Heart left ventricle (tissue), 16 donors: ENCODE data around the gene DNAJB6. TPM values are rescaled to one million over a fixed set of nuclear protein-coding genes. Genes with fewer than 3 reads are reported as not detected.

Experiments
- ATAC-seq, 4 donors: fragments of 200-7000 bp; cut with Tn5 transposase; one replicate each; pipeline ENCODE4 v1.9.1; 2020 to 2022; ENCODE audit warnings: moderate library complexity in 4 of 4, mild to moderate bottlenecking in 3 of 4, moderate number of reproducible peaks in 1 of 4
- DNase-seq, 5 donors: peaks; one replicate each; pipeline ENCODE4 v3.0.0-alpha.2; 2020
- H3K27ac ChIP-seq, 12 donors: fragments of 200-600 bp; sonication (generic) in 4 of 12; one replicate each; pipeline versions ENCODE4 v1.5.0 to v1.8.0; 2016 to 2022; ENCODE audit warnings: mild to moderate bottlenecking in 2 of 12
- H3K27me3 ChIP-seq, 9 donors: fragments of 200-600 bp; sonication (generic) in 2 of 9; one replicate each; pipeline versions ENCODE4 v1.5.1 to v1.8.0; 2016 to 2022; ENCODE audit warnings: mild to moderate bottlenecking in 3 of 9
- H3K36me3 ChIP-seq, 9 donors: fragments of 200-600 bp; sonication (generic) in 2 of 9; one replicate each; pipeline versions ENCODE4 v1.5.0 to v1.8.0; 2018 to 2022; ENCODE audit warnings: mild to moderate bottlenecking in 2 of 9
- H3K4me1 ChIP-seq, 12 donors: fragments of 200-600 bp; sonication (generic) in 4 of 12; one replicate each; pipeline versions ENCODE4 v1.5.0 to v1.8.0; 2016 to 2022; ENCODE audit warnings: mild to moderate bottlenecking in 3 of 12
- H3K4me3 ChIP-seq, 12 donors: fragments of 200-600 bp; sonication (generic) in 4 of 12; one replicate each; pipeline versions ENCODE4 v1.5.0 to v1.8.0; 2017 to 2022; ENCODE audit warnings: mild to moderate bottlenecking in 9 of 12, moderate library complexity in 4 of 12
- H3K9me3 ChIP-seq, 12 donors: fragments of 200-600 bp; sonication (generic) in 4 of 12; one replicate each; pipeline versions ENCODE4 v1.5.0 to v1.8.0; 2016 to 2022; ENCODE audit warnings: mild to moderate bottlenecking in 1 of 12
- POLR2A ChIP-seq, 2 donors: fragments of 450-650 bp; IDR thresholded peaks; one replicate each; pipeline ENCODE4 v1.6.1; 2017; ENCODE audit warnings: antibody characterized with exemption in 2 of 2, mild to moderate bottlenecking in 2 of 2, moderate library complexity in 2 of 2
- WGBS, 4 donors: extraction: QIAGEN DNeasy Blood & Tissue Kit in 2 of 4; methylation state at CpG; one replicate each; pipeline versions ENCODE4 v1.1.5 to v1.1.7; 2013 to 2018; 5-methylcytosine and 5-hydroxymethylcytosine counted together
- intact Hi-C, 10 donors: fragments of 100-400 bp; cut with DNase I; formaldehyde crosslinking; loops; one replicate each; pipeline versions ENCODE4 v1.11.1 to v1.14.2; 2022
- polyA plus RNA-seq, 2 donors: library from polyadenylated mRNA; stranded (reverse); fragments of 200-250 nt; gene quantifications; one replicate each; pipeline ENCODE4 v1.2.3, GENCODE V29; 2013
- total RNA-seq, 9 donors: library from RNA; depleted of rRNA in 2 of 9; stranded (reverse); fragments of >200 nt in 2 of 9; fragmentation: NEBNext Ultra II Directional in 3 of 9; extraction: Animal tissue kit (Norgen Biotek cat#: 25700) in 3 of 9; gene quantifications; one replicate each; pipeline versions ENCODE4 v1.1.0 to v1.2.4, GENCODE V29; 2016 to 2023
- TF ChIP-seq, protein P1 (sequence below), 12 donors: fragments of 200-600 bp; sonication (generic) in 4 of 12; IDR thresholded peaks; one replicate each; pipeline versions ENCODE4 v1.5.0 to v1.8.0; 2018 to 2022; ENCODE audit warnings: antibody characterized with exemption in 12 of 12, mild to moderate bottlenecking in 5 of 12
- donor health status: ischemic (EF 13 %, LVEDD 7.1; RV severe dilation, severe dysfunction).
- donor health status: healthy with polysubstance abuse.
- donor health status: DM: no; HTN: yes; CAD: no.
- donor health status: DM: no; HTN: no; CAD: no.
- donor health status: ischemic (EF 25% LVEDD 6.9; RV normal size, moderate dysfunction).
- donor health status: ischemic (EF 25% LVEDD 5.7; RV mildly dilated, moderate dysfunction).
- donor health status: healthy.
- donor health status: DM: yes; HTN: yes; CAD: no.
- donor health status: ischemic (EF 35%, LVEDD 5.7; RV mildly dilated, moderate dysfunction).
- donor health status: nonischemic (EF 11% LVEDD 7.7; RV severe dilation, severe dysfunction).
- donor health status: DM: yes; HTN: yes; CAD: no.
- donor health status: PGD.
- donor health status: ischemic (EF 29% LVEDD 5.4; RV normal size, mild dysfunction).
- donor health status: nonischemic (EF 23%, LVEDD 6.1; RV moderate dilation, normal function).

The DNAJB6 gene
- total and polyA plus RNA-seq, 11 donors, result 118 to 237 (median 162) TPM

DNA sequence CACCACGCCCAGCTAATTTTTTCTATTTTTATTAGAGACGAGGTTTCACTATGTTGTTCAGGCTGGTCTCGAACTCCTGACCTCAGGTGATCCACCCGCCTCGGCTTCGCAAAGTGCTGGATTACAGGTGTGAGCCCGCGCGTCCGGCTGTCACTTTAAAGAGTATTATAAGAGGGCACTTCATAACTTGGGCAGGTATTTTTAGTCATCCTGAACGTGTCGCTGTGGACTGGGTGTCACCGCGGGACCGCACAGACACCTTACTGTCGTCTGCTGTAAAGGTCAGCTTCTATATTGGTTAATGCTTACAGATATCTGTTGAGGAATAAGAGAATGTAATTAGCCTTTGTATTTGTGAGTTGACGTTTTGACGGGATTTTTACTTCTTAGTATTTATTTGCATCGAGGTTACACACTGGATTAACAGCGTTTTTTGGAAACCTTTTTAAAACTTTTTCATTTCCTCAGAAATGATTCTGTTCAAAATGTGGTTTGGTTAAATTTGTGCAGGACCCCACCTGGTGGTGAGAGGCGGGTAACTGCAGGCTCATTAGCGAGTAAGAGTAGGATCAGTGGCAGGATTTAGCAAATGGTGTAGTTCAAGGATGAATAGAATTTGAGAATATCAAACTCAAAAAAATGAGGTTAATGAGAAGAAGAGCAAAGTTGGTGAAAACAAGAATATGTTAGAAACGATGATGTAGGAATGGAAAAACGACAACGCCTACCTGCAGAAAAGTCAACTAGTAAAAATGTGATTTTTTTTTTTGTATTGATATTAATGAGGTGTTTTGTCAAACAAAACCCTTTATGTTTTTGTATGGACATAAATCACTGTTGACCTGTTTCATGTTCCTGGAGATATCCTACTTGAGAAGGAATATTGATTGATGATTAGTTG is 3.2 kb downstream of the DNAJB6 start:
- ATAC-seq (peak; percentile 17 to 50 (median 42)), DNase-seq (peak in 4 of 5 donors; percentile 51 to 69 (median 66))
- H3K36me3 ChIP-seq, result no peaks in the 10 kb centered on the region
- peaks cover 7 to 76% (median 55%) of the 10 kb centered on the region in 12 donors for H3K4me1 ChIP-seq
- no peaks in the 10 kb centered on the region for H3K27me3 ChIP-seq
- H3K4me3 ChIP-seq, result peak overlapping the region in 6 of 12 donors; percentile 0 to 82 (median 19)
- peak overlapping the region in 11 of 12 donors; percentile 1 to 100 (median 51) for H3K27ac ChIP-seq
- no peaks in the 10 kb centered on the region for H3K9me3 ChIP-seq
- 29 to 37% (median 36%) methylated on average over 25 of the region's 25 CpGs for WGBS, 4 donors
- no peak for TF ChIP-seq POLR2A (IDR thresholded peaks at IDR 0.05)
- TF ChIP-seq, protein P1, sequence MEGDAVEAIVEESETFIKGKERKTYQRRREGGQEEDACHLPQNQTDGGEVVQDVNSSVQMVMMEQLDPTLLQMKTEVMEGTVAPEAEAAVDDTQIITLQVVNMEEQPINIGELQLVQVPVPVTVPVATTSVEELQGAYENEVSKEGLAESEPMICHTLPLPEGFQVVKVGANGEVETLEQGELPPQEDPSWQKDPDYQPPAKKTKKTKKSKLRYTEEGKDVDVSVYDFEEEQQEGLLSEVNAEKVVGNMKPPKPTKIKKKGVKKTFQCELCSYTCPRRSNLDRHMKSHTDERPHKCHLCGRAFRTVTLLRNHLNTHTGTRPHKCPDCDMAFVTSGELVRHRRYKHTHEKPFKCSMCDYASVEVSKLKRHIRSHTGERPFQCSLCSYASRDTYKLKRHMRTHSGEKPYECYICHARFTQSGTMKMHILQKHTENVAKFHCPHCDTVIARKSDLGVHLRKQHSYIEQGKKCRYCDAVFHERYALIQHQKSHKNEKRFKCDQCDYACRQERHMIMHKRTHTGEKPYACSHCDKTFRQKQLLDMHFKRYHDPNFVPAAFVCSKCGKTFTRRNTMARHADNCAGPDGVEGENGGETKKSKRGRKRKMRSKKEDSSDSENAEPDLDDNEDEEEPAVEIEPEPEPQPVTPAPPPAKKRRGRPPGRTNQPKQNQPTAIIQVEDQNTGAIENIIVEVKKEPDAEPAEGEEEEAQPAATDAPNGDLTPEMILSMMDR (IDR thresholded peaks at IDR 0.05), result peak; percentile 78 to 96 (median 89)
- intact Hi-C loops, result loop anchor here in 7 of 10 donors (2.0 to 10.0 kb wide), 6 partner anchors 37 to 195 kb away; no protein-coding TSS in a partner anchor

DNA sequence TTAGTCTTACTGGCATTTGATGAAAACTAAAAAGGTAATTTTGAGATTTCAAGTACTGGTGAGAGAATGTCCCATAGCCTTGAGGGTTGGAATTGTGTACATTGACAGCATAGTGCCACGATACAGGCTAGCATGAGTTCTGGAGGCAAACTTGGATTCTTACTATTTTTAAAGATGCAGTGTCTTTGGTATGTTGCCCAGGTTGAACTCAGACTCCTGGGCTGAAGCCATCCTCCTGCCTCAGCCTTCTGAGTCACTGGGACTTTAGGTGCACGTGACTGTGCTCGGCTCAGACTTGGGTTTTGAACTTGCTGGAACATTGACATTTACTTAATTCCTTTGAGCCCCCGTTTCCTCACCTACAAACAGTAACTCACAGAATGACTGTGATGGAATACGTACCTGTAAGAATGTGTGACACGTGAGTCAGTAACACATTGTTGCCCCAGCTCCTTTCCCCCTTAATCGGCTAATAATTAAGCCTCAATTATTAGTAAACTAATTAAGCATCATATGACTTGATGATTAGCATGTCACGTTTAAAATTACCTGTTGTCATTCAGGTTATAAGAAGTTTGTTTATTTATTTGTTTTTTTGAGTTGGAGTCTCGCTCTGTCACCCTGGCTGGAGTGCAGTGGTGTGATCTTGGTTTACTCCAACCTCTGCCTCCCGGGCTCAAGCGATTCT is 10.6 kb downstream of the DNAJB6 start:
- DNase-seq (peak in 2 of 5 donors; percentile 42 to 65), ATAC-seq (peak; percentile 28 to 76 (median 63))
- Histone ChIP-seq H3K27me3 (no peaks in the 10 kb centered on the region), H3K4me1 (peaks cover 12 to 93% (median 80%) of the 10 kb centered on the region in 12 donors), H3K36me3 (no peaks in the 10 kb centered on the region), H3K27ac (peak overlapping the region in 8 of 12 donors; percentile 15 to 66 (median 37)), H3K9me3 (no peaks in the 10 kb centered on the region), H3K4me3 (peak overlapping the region in 2 of 12 donors; percentile 0 to 6)
- 69 to 78% (median 73%) methylated on average over 11 of the region's 11 CpGs for WGBS, 4 donors
- TF ChIP-seq, protein P1 (IDR thresholded peaks at IDR 0.05), result no peak
- no peak for TF ChIP-seq POLR2A (IDR thresholded peaks at IDR 0.05)
- intact Hi-C loops, result loop anchor here in 2 of 10 donors (5.0 kb wide), 2 partner anchors 35 to 50 kb away; no protein-coding TSS in a partner anchor

DNA sequence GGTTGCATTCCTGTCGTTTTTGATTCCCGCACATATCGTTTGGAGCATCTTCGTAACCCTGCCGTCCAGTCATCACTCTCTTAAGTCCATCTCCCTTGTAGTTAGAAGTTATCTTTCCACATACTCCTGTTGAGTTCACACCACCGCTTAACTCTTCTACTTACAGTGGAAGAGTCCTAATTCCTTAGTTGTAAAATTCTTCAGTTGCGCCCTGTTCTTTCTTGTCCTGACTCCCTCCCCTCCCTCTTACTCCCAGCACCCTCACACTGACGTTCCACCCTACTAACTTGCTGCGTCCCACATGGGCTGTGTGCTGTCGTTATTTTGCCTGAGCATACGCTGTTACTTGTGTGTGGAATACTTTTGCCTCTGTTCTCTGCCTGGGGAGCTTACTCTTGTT is 11.7 kb downstream of the DNAJB6 start:
- no peak for DNase-seq
- WGBS, 4 donors, result 47 to 51% (median 48%) methylated on average over 11 of the region's 11 CpGs
- Histone ChIP-seq H3K27ac (peak overlapping the region in 3 of 12 donors; percentile 11 to 49 (median 26)), H3K36me3 (no peaks in the 10 kb centered on the region), H3K27me3 (no peaks in the 10 kb centered on the region), H3K9me3 (no peaks in the 10 kb centered on the region), H3K4me3 (no peak overlapping the region), H3K4me1 (peaks cover 17 to 93% (median 79%) of the 10 kb centered on the region in 12 donors)
- ATAC-seq, result peak in 1 of 4 donors; percentile 6
- intact Hi-C loops, result loop anchor here in 2 of 10 donors (5.0 kb wide), 2 partner anchors 34 to 49 kb away; no protein-coding TSS in a partner anchor
- TF ChIP-seq, protein P1 (IDR thresholded peaks at IDR 0.05), result no peak
- TF ChIP-seq POLR2A (IDR thresholded peaks at IDR 0.05), result no peak
